Activated CD4-positive, alpha-beta T cell treated with anti-CD3 and anti-CD28 coated beads, Interleukin-2, Interleukin-6, amounts not matched to agents 100 ng/mL and 50 ng/mL, durations not matched to agents 16 hours and 8 hours (primary cell): Measurements from ENCODE around the gene KCNJ10.
"Not testable (repeated sequence)": the region's sequence is repeated elsewhere in the genome, so short reads cannot be mapped to it uniquely, and the experiment has no call there.

ENCODE experiments used
- DNase-seq: peaks from one replicate; pipeline ENCODE4 v3.0.0-alpha.2; 2020

The KCNJ10 gene

DNA sequence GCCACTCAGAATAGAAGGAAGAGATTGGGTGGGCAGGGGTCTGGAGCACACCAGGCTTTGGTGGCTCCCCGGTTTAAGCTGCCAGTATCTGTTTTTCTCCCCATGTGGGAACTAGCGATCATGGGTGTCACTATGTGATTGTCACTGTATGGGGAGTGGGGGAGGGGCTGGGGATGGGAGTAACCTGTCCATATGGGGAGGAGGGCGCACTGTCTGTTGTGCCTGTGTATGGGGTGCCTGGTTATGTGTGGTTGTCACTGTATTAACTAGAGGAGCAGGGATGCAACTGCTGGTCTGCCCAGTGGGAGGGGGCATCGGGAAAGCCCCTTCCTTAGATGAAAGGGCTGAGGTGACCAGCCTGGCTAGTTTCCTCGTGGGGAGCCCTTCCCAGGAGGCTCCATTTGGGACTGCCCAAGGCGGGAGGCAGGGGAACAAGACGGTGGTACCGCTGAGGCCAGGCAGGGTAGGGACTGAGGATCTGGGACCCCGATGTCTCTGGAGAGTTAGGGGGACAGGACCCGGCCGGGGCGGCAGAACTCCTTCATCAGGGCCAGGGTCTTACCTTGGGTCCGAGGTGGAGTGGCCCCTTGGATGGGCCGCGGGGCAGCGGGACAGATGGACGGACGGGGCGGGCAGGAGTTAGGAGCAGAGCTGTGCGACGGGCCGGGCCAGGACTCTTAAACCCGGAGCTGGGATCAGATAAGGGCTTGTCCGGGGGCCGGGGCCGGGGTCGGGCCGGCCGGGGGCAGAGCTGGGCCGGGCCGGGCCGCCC lies at the start of gene KCNJ10:
Gene KCNJ10, minus strand, starts transcription at position 701 of the 772 bp plus-strand sequence. CDS start 27,628 bp downstream, outside the sequence.
- no peak for DNase-seq

- DNase-seq, result no peak
Measured at GRCh38 chr1:160118928-160119327, 49.0 kb upstream of the KCNJ10 start.

- DNase-seq, result no peak
Measured at GRCh38 chr1:160117709-160118183, 47.8 kb upstream of the KCNJ10 start.

- DNase-seq, result no peak
Measured at GRCh38 chr1:160117300-160117699, 47.3 kb upstream of the KCNJ10 start.

- DNase-seq, result no peak
Measured at GRCh38 chr1:160116283-160117147, 46.6 kb upstream of the KCNJ10 start.

- DNase-seq, result no peak
Measured at GRCh38 chr1:160115545-160116282, 45.8 kb upstream of the KCNJ10 start, which contains the start of gene ATP1A2. ATP1A2 (plus strand) TSS chr1:160115759; CDS start chr1:160115862, 103 bp downstream.

- no peak for DNase-seq
Measured at GRCh38 chr1:160114085-160114484, 44.1 kb upstream of the KCNJ10 start.

DNA sequence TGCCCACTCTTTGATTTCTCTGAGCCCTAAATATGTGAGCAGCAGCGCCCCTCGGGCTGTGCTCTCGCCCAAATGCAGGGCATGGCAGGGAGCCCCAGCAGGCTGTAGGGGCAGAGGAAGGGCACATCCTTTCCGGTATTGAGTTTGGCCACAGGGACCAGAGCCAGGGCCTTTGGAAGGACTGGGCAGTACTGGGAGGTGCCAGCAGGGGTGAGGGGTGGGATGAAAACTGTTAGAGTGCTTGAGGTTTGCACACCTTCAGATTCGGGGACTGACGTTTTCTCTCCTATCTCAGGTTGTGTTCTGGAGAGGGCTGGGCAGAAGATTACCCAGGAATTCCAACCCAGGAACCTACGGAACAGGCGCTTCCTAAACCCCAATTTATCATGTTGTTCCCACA lies 43.4 kb upstream of the KCNJ10 start:
- no peak for DNase-seq

DNA sequence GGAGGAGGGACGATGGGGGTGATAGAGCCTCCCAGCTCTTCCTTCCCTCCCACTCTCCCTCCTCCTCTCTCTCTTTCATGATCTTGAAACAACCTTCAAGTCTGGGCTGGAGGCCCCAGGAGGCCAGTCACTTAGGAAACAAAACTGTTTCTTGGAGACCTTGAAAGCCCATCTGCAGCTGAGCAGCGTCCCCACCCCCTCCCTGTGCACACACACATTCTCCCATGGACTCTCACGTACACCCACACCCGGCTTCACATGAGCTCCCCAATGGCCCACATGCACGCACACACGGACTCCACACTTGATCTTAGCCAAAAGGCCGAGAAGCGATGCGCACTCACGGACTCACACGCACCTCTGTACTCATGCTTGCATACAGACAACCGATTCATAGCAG lies 42.4 kb upstream of the KCNJ10 start:
- no peak for DNase-seq

DNA sequence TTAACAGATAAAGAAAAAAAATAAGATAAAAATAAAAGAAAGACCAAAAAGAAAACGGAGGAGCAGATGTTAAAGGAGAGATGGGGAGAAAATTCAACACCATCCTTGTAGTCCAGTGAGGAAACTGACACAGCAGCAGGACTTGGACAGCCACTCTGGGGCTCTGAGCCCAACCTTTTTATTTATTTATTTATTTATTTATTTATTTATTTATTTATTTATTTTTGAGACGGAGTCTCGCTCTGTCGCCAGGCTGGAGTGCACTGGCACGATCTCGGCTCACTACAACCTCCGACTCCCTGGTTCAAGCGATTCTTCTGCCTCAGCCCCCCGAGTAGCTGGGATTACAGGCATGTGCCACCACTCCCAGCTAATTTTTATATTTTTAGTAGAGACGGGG lies 41.5 kb upstream of the KCNJ10 start:
- not testable (repeated sequence) for DNase-seq

DNA sequence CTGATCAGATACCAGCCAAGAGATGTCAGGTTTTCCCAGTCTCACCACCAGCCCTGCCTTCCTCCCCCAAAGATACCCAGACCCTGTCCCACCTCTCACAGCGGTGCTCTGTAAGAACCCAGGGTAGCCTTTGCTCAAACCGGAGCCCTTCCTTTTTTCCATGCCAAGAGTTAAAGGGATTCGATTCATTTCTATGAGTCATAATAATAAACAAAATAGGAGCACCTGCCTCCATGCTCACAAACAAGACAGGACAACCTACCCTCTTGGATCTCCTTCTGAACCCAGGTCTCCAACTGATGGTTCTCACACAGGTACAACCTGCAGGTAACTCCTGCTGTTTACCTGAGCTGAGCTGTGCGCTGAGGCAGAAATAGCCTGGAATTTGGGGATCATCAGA lies 39.7 kb upstream of the KCNJ10 start:
- no peak for DNase-seq

DNA sequence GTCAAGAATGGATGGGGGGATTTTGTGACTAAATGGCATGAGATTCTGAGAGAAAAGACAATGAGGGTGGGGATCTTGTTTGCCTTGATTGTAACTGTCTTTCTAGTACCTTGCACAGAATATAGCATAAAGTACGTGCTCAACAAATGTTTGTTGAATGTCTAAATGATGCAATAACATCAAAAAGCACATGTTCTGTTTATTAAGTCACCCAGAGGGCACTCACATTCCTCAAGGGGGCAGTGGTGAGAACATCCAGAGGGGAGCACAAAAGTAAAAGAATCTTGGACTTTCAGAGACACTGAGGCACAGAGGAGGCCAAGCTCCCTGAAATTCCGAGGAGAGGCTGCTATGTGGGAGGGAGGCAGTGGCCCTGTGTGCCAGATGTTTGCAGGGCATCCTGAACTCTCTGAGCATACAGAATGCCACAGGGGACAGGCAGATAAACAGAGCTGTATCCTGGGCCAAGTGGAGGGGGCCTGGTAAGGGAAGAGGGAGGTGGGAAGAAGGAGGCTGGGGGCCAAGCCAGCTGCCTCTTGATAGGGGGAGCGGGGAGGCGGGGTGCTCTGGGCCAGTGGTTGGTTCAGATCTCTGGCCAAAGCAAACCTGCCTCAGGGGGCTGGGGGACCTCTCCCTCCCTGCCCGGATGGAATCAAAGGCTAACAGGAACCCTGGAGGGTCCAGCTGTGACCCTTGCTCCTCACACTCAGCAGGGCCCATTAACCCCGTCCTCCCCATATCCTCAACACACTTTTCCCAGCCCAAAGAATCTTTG lies 39.1 kb upstream of the KCNJ10 start:
- peak; percentile 57 for DNase-seq

GRCh38 chr1:160107512-160107911 lies 37.6 kb upstream of the KCNJ10 start:
- no peak for DNase-seq

DNA sequence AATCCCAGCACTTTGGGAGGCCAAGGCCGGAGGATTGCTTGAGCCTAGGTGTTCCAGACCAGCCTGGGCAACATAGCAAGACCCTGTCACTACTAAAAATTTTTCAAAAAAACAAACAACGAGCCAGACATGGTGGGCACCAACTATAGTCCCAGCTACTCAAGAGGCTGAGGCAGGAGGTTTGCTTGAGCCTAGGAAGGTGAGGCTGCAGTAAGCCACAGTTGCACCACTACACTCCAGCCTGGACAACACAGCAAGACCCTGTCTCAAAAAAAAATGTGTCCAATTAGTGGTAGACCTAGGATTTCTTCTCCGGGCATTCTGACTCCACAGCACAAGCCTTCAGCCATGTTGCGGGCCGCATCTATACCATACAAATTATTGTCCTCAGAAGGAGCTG lies 35.2 kb upstream of the KCNJ10 start:
- DNase-seq, result no peak

- no peak for DNase-seq
Measured at GRCh38 chr1:160104486-160104885, 34.5 kb upstream of the KCNJ10 start.

- no peak for DNase-seq
Measured at GRCh38 chr1:160103658-160104408, 33.9 kb upstream of the KCNJ10 start.

- DNase-seq, result no peak
Measured at GRCh38 chr1:160101717-160102522, 32.0 kb upstream of the KCNJ10 start.

DNA sequence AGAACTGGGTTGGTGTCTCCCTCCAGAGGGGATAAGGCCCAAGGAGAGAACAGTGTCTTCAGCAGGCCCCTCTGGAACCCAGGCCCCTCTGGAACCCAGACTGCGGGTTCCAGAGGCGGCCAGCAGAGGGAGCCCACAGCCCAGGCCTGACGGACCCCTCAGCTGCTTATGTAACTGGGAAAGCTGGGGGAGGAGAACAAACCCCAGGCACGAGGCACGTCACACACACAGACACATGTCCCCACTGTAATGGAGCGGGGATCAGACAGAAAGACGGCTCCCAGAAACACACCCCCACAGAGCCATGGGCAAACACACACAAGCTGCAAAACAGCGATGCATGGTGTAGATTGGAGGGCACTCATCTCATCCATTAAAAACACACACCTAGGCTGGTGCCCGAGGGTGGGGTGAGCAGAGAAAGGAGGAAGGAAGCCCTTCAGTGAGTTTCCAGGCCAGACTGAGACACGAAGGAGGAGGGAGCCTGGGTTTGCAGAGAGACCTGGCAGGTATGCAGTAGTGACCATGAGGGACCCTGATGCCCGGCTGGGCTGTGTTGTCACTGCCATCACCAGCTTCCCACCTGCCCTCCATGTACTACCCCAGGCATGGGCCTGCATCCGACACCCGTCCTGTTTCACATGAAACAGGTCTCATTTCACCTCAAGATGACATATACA lies 31.2 kb upstream of the KCNJ10 start:
- DNase-seq, result peak; percentile 79

DNA sequence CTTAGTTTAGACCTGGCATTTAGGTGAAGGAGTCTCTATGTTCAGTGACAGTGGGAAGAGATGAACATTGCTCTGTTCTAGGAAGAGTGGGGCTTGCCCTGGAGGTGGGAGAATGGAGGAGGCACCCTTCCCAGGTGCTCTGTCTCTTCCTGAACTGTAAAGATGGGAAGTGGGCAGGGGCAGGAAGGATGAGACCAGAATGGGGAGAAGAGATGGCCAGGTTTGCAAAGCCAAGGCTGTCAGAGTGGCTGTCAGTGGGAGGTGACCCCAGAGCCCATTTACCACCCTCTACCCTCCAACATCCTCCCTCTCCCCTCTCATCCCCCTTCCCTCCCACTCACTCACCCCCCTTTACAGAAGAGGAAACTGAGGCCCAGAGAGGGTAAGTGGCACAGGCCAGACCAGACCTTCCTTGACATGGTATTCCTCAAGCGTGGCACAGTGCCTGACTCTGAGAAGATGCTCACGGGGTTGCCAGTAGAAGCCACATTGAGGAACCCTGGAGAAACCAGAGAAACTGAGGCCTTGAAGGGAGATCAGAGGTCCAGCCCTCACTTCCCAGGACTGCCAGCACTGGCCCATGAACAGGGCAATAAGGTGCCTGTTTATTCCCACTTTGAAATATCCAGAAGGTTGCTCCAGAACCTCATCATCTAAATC lies 29.9 kb upstream of the KCNJ10 start:
- DNase-seq, result no peak
